ENCODE results near the gene AKR1E2. TPM values are rescaled to one million over a fixed set of nuclear protein-coding genes. Genes with fewer than 3 reads are reported as not detected.

Gene AKR1E2
- total and polyA plus RNA-seq, 2 of the 8 experiments (the other 6 are each of a cell fraction or from before 2014, with no cell fraction given): 2.6 to 3.5 TPM

DNA sequence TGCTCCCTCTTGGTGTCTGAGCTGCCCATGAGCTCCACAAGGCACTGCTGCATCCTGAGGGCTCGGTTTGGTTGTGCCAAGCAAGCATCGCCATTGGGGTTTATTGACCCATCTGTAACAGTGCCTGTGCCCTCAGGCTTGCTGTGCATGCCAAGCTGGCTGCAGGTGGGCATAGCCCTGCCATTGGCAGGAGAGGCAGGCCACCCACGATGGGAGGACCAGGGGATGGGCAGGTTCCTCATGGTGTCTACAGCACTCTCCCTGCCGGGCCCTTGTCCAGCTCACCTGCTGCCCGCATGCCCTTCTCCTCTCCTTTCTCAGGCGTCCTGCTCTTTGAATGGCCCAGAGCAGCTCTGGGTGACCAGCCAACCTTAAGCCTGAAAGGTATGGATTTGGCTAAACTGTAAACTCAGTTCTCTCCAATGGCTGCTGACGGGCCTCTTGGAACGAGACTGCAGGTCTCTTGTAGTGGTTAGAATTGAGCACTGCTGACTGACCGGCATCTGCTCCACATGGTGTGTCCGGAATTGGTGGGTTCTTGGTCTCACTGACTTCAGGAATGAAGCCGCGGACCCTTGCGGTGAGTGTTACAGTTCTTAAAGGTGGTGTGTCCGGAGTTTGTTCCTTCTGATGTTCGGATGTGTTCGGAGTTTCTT lies 17.6 kb downstream of the AKR1E2 start (continued):
- no peak for TF ChIP-seq POLR2A (IDR thresholded peaks at IDR 0.05; ENCODE audit: control extremely low read depth in 1 of 2, low read depth in 2 of 2, low read length in 2 of 2)
- TF ChIP-seq TAF1 (IDR thresholded peaks at IDR 0.05; ENCODE audit: low read depth, low read length): no peak
